Trophoblast cell (in vitro differentiated cells and primary cell): ENCODE results near the gene TPK1.

Source experiments
- DNase-seq, 2 donors: peaks; one replicate each; pipeline ENCODE4 v3.0.0-alpha.2; 2016
- H2AFZ ChIP-seq: 2 replicates; pipeline ENCODE4 v1.6.1; 2013; ENCODE audit warnings: low read length, moderate library complexity, mild to moderate bottlenecking; ENCODE audit not compliant: insufficient read depth, poor library complexity
- H2AK5ac ChIP-seq: 2 replicates; pipeline ENCODE4 v1.6.1; 2013; ENCODE audit warnings: mild to moderate bottlenecking, low read length
- H2BK120ac ChIP-seq: 2 replicates; pipeline ENCODE4 v1.6.1; 2013; ENCODE audit warnings: low read length, mild to moderate bottlenecking, moderate library complexity; ENCODE audit not compliant: insufficient read depth, poor library complexity
- H2BK12ac ChIP-seq: 2 replicates; pipeline ENCODE4 v1.6.1; 2013; ENCODE audit warnings: mild to moderate bottlenecking, low read length, moderate library complexity
- H2BK5ac ChIP-seq: 2 replicates; pipeline ENCODE4 v1.6.1; 2013; ENCODE audit warnings: low read length, low read depth, moderate library complexity, mild to moderate bottlenecking; ENCODE audit not compliant: poor library complexity
- H3K14ac ChIP-seq: 2 replicates; pipeline ENCODE4 v1.6.1; 2013; ENCODE audit warnings: mild to moderate bottlenecking, low read length
- H3K18ac ChIP-seq: 2 replicates; pipeline ENCODE4 v1.6.1; 2013; ENCODE audit warnings: mild to moderate bottlenecking, low read length
- H3K23ac ChIP-seq: 2 replicates; pipeline ENCODE4 v1.6.1; 2013; ENCODE audit warnings: low read length
- H3K27ac ChIP-seq: 2 replicates; pipeline ENCODE4 v1.5.1; 2013; ENCODE audit warnings: low read depth, mild to moderate bottlenecking, inconsistent platforms, low read length, moderate library complexity
- H3K27me3 ChIP-seq: 2 replicates; pipeline ENCODE4 v1.6.1; 2013; ENCODE audit warnings: inconsistent platforms, mild to moderate bottlenecking, low read length, moderate library complexity; ENCODE audit not compliant: insufficient read depth
- H3K36me3 ChIP-seq, 2 experiments: 1 replicate in 1 of 2; 2 replicates in 1 of 2; pipeline ENCODE4 v1.6.1; 2013; ENCODE audit warnings: low read length in 2 of 2, mild to moderate bottlenecking in 2 of 2, moderate library complexity in 1 of 2; ENCODE audit not compliant: insufficient read depth in 2 of 2, control insufficient read depth in 1 of 2
- H3K4ac ChIP-seq: 2 replicates; pipeline ENCODE4 v1.6.1; 2013; ENCODE audit warnings: low read depth, mild to moderate bottlenecking, low read length, moderate library complexity
- H3K4me1 ChIP-seq, 2 experiments: 1 replicate in 1 of 2; 2 replicates in 1 of 2; pipeline ENCODE4 v1.6.1; 2013; ENCODE audit warnings: low read length in 2 of 2, mild to moderate bottlenecking in 2 of 2, moderate library complexity in 1 of 2; ENCODE audit not compliant: insufficient read depth in 2 of 2, control insufficient read depth in 1 of 2
- H3K4me2 ChIP-seq: 2 replicates; pipeline ENCODE4 v1.6.1; 2013; ENCODE audit warnings: inconsistent platforms, mild to moderate bottlenecking, low read length, moderate library complexity
- H3K4me3 ChIP-seq: 2 replicates; pipeline ENCODE4 v1.5.1; 2013; ENCODE audit warnings: mild to moderate bottlenecking, low read depth, low read length, inconsistent platforms
- H3K79me1 ChIP-seq: one replicate; pipeline ENCODE4 v1.6.1; 2013; ENCODE audit warnings: low read length
- H3K79me2 ChIP-seq: 2 replicates; pipeline ENCODE4 v1.6.1; 2013; ENCODE audit warnings: low read length, mild to moderate bottlenecking; ENCODE audit not compliant: control insufficient read depth, insufficient read depth, poor library complexity
- H3K9ac ChIP-seq: 2 replicates; pipeline ENCODE4 v1.6.1; 2013; ENCODE audit warnings: mild to moderate bottlenecking, low read length
- H3K9me3 ChIP-seq: 2 replicates; pipeline ENCODE4 v1.6.1; 2013; ENCODE audit warnings: low read depth, mild to moderate bottlenecking, control low read depth, inconsistent platforms, low read length; ENCODE audit not compliant: insufficient read depth
- H4K12ac ChIP-seq: 2 replicates; pipeline ENCODE4 v1.6.1; 2013; ENCODE audit warnings: low read depth, mild to moderate bottlenecking, low read length, moderate library complexity
- H4K8ac ChIP-seq: 2 replicates; pipeline ENCODE4 v1.6.1; 2013; ENCODE audit warnings: low read depth, mild to moderate bottlenecking, low read length, moderate library complexity
- H4K91ac ChIP-seq: one replicate; pipeline ENCODE4 v1.6.1; 2013; ENCODE audit warnings: low read depth, mild to moderate bottlenecking, low read length, moderate library complexity
- WGBS: extraction: QIAGEN DNeasy Blood & Tissue Kit; methylation state at CpG from one replicate; pipeline ENCODE4 v1.1.7; 2013; ENCODE audit warnings: missing lambda C conversion rate; ENCODE audit not compliant: insufficient read length, insufficient coverage; ENCODE audit errors: extremely low coverage; 5-methylcytosine and 5-hydroxymethylcytosine counted together

TPK1 gene

GRCh38 chr7:144717720-144718119 lies 118.1 kb downstream of the TPK1 start:
- no peak overlapping the region for H2BK12ac ChIP-seq
- H2BK120ac ChIP-seq = no peak overlapping the region
- H4K12ac ChIP-seq = no peak overlapping the region
- H3K36me3 ChIP-seq = no peaks in the 10 kb centered on the region
- H3K23ac ChIP-seq = no peak overlapping the region
- no peaks in the 10 kb centered on the region for H3K79me2 ChIP-seq
- H2AK5ac ChIP-seq = no peak overlapping the region
- no peaks in the 10 kb centered on the region for H3K27me3 ChIP-seq
- DNase-seq = peak; percentile 10 to 57
- H2BK5ac ChIP-seq = no peak overlapping the region
- H3K18ac ChIP-seq = no peak overlapping the region
- no peaks in the 10 kb centered on the region for H3K79me1 ChIP-seq
- H4K8ac ChIP-seq = no peak overlapping the region
- H3K27ac ChIP-seq = no peak overlapping the region
- H4K91ac ChIP-seq = no peak overlapping the region
- no peak overlapping the region for H2AFZ ChIP-seq
- H3K4me3 ChIP-seq = no peak overlapping the region
- no peak overlapping the region for H3K4me2 ChIP-seq
- no CpG with 5 or more reads among the region's 1 CpG for WGBS
- H3K9me3 ChIP-seq = peaks cover 7% of the 10 kb centered on the region
- H3K4me1 ChIP-seq = no peaks in the 10 kb centered on the region
- H3K9ac ChIP-seq = no peak overlapping the region
- no peak overlapping the region for H3K14ac ChIP-seq
- no peak overlapping the region for H3K4ac ChIP-seq

GRCh38 chr7:144713850-144714249 lies 122.0 kb downstream of the TPK1 start:
- no peak overlapping the region for H3K9ac ChIP-seq
- H3K9me3 ChIP-seq = peaks cover 7% of the 10 kb centered on the region
- no peak overlapping the region for H4K91ac ChIP-seq
- no CpG with 5 or more reads among the region's 2 CpGs for WGBS
- H2BK12ac ChIP-seq = no peak overlapping the region
- no peak overlapping the region for H3K4me2 ChIP-seq
- no peaks in the 10 kb centered on the region for H3K79me1 ChIP-seq
- H3K4me3 ChIP-seq = no peak overlapping the region
- no peak overlapping the region for H3K27ac ChIP-seq
- no peak for DNase-seq
- H2AFZ ChIP-seq = no peak overlapping the region
- no peak overlapping the region for H3K23ac ChIP-seq
- no peak overlapping the region for H3K14ac ChIP-seq
- no peaks in the 10 kb centered on the region for H3K4me1 ChIP-seq
- H2AK5ac ChIP-seq = no peak overlapping the region
- H3K27me3 ChIP-seq = no peaks in the 10 kb centered on the region
- H4K8ac ChIP-seq = no peak overlapping the region
- no peak overlapping the region for H3K4ac ChIP-seq
- H3K79me2 ChIP-seq = no peaks in the 10 kb centered on the region
- no peak overlapping the region for H2BK120ac ChIP-seq
- H3K36me3 ChIP-seq = no peaks in the 10 kb centered on the region
- no peak overlapping the region for H2BK5ac ChIP-seq
- no peak overlapping the region for H4K12ac ChIP-seq
- no peak overlapping the region for H3K18ac ChIP-seq

DNA sequence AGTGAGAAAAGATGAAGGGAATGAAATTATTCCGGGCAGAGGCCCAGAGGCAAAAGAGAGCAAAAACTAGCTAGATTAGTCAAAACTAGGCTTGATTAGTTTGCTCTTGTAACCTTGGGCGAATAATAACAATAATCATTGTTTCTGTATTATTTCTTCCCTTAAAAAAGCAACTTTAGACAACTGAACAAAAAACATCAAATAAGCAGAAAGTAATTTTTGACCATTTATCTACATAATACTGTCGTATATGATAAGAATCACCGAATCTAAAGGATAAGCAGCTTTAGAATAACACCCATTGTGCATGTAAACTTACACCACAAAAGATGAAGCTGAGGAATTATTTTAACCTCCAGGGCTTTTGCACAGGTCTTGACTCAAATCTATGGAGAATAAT lies 125.1 kb downstream of the TPK1 start:
- Histone ChIP-seq H3K79me2 (no peaks in the 10 kb centered on the region), H3K4me3 (no peak overlapping the region), H2AK5ac (no peak overlapping the region), H3K79me1 (no peaks in the 10 kb centered on the region), H4K8ac (no peak overlapping the region), H3K4ac (no peak overlapping the region), H3K27ac (no peak overlapping the region), H3K4me1 (no peaks in the 10 kb centered on the region), H3K27me3 (no peaks in the 10 kb centered on the region), H3K4me2 (no peak overlapping the region), H3K23ac (no peak overlapping the region), H4K91ac (no peak overlapping the region), H3K18ac (no peak overlapping the region), H2BK12ac (no peak overlapping the region), H3K9me3 (no peaks in the 10 kb centered on the region), H2BK120ac (no peak overlapping the region), H4K12ac (no peak overlapping the region), H3K36me3 (no peaks in the 10 kb centered on the region), H2BK5ac (no peak overlapping the region), H3K14ac (no peak overlapping the region), H3K9ac (no peak overlapping the region), H2AFZ (no peak overlapping the region)
- no CpG with 5 or more reads among the region's 4 CpGs for WGBS
- no peak for DNase-seq

DNA sequence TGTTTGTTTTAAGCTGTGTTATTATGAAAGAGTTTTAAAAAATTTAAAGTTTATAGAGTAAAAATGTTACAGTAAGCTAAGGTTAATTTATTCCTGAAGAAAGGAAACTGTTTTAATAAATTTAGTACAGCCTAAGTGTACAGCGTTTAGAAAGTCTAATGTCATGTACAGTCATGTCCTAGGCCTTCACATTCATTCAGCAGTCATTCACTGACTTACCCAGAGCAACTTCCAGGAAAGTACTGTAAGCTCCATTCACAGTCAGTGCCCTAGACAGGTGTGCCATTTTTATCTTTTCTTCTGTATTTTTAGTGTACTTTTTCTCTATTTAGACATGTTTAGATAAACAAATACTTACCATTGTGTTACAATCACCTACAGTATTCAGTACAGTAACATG lies 126.8 kb downstream of the TPK1 start:
- H2BK120ac ChIP-seq = no peak overlapping the region
- no peaks in the 10 kb centered on the region for H3K4me1 ChIP-seq
- H3K27ac ChIP-seq = no peak overlapping the region
- no peak overlapping the region for H2BK12ac ChIP-seq
- no peak overlapping the region for H2AFZ ChIP-seq
- no peaks in the 10 kb centered on the region for H3K79me2 ChIP-seq
- no peak overlapping the region for H3K23ac ChIP-seq
- no peaks in the 10 kb centered on the region for H3K27me3 ChIP-seq
- H4K12ac ChIP-seq = no peak overlapping the region
- no peak overlapping the region for H3K18ac ChIP-seq
- H3K4ac ChIP-seq = no peak overlapping the region
- no peak overlapping the region for H4K91ac ChIP-seq
- no peak overlapping the region for H3K4me2 ChIP-seq
- no peaks in the 10 kb centered on the region for H3K9me3 ChIP-seq
- DNase-seq = peak in 1 of 2 donors; percentile 35
- H3K79me1 ChIP-seq = no peaks in the 10 kb centered on the region
- no peak overlapping the region for H3K14ac ChIP-seq
- no CpG with 5 or more reads among the region's 1 CpG for WGBS
- no peak overlapping the region for H3K9ac ChIP-seq
- H4K8ac ChIP-seq = no peak overlapping the region
- H2AK5ac ChIP-seq = no peak overlapping the region
- no peaks in the 10 kb centered on the region for H3K36me3 ChIP-seq
- no peak overlapping the region for H3K4me3 ChIP-seq
- no peak overlapping the region for H2BK5ac ChIP-seq
